Omental fat pad (tissue), 4 donors: ENCODE results near the gene RNU4-1. TPM values are rescaled to one million over a fixed set of nuclear protein-coding genes. Genes with fewer than 3 reads are reported as not detected.

ENCODE experiments used
- ATAC-seq: fragments of 150-250 bp; one replicate; pipeline ENCODE4 v1.9.1; 2016; ENCODE audit warnings: mild to moderate bottlenecking, moderate library complexity; ENCODE audit not compliant: low FRiP score
- DNase-seq: peaks from one replicate; pipeline ENCODE4 v3.0.0-alpha.2; 2019; ENCODE audit warnings: low spot score
- CTCF ChIP-seq, 3 donors: fragments of 450-650 bp; IDR thresholded peaks; one replicate each; pipeline ENCODE4 v1.5.1; 2016 to 2017; ENCODE audit warnings: antibody characterized with exemption in 3 of 3, mild to moderate bottlenecking in 3 of 3, moderate library complexity in 2 of 3
- total RNA-seq, 4 donors: library from RNA; depleted of rRNA; stranded (reverse); fragments of >200 nt; gene quantifications; one replicate each; pipeline ENCODE4 v1.1.0, GENCODE V29; 2016

Gene RNU4-1
- total RNA-seq, 4 donors from 2014 or later: under 0.01 TPM; not detected in 2

DNA sequence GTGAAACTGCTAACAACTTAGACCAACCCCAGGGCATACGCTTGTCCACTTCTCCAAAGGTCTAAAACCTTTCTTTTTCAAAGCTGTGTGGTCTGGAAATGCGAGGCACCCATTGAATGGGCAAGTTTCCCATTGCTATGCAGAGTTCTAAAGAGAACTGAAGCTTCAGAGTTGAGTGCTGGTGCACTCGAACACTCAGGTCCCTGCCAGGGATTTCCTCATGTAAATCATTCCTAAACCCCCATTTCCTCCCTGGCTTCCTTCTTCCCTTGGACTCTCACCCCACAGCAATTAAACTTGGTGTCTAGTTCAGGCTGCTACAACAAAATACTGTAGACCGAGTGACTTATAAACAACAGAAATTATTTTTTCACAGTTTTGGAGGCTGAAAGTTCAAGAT, 25.3 kb downstream of the RNU4-1 start:
- TF ChIP-seq CTCF (IDR thresholded peaks at IDR 0.05): no peak
- ATAC-seq: no peak
- DNase-seq: no peak

DNA sequence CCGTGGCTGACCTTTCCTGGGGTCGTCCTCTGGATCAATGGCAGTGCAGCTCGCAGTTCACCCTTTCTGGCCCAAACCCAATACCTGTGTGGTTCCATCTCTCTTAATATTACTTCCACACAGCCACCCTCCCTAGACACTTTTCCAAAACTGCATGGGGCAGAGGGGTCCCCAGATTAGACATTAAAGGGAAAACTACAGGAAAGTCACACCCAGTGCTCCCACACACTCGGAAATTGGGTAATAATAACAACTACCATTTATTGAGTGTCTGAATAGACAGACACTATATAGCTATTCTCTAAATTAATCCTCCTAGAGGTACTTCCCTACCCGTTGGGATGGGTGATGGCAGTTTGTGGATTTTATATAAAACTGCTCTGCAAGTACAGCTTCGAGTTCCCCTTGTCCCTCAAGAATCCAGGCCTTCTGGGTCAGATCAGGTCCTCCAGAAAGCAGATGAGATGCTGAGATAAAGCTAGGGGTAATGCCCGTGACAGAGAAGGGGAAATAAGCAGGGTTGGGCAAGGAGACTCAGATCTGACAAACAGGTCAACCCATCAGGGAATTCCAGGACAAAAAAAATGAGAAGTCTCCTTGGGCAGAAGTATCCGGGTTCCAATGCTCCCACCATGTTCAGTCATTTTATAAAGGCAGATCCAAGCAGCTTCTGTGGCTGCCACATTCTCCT, 26.7 kb downstream of the RNU4-1 start:
- ATAC-seq (no peak), DNase-seq (no peak)
- no peak for TF ChIP-seq CTCF (IDR thresholded peaks at IDR 0.05)

- peak; percentile 85 for ATAC-seq
- peak; percentile 66 for DNase-seq
- peak in 2 of 3 donors; percentile 3 to 46 for TF ChIP-seq CTCF (IDR thresholded peaks at IDR 0.05)
Observed at GRCh38 chr12:120265473-120266179, 27.4 kb downstream of the RNU4-1 start, which contains the start of gene PXN. Gene PXN, minus strand, starts transcription at chr12:120265730. Its CDS starts 101 bp downstream, at chr12:120265629.

DNA sequence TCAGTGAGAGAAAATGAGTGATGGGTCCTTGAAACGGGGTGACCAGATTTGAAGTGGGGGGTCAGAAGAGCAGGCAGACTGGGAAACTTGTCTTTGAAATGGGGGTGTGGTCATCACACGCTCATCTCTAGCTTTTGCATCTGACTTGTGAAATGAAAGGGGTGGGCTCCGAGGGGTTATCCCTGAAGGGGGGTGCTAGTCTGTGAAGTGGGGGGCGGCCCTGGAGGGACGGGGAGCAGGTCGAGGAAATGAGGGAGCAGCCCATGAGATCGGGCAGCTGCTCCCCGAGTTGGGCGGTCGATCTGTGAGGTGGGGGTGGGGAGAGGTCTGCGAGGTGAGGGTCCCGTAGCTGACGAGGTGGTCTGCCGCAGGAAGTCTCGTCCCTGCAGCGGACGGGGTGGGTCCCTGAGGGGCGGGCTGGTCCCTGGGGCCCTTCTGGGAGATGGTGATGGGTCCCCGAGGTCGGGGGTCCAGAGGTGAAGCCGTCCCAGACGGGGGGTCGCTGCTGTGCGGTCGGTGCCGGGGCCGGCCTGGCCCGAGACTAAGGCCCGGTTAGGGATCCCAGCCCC, 28.0 kb downstream of the RNU4-1 start:
- no peak for TF ChIP-seq CTCF (IDR thresholded peaks at IDR 0.05)
- no peak for DNase-seq
- peak; percentile 12 for ATAC-seq

GRCh38 chr12:120264086-120264903, 28.7 kb downstream of the RNU4-1 start:
- DNase-seq (no peak), ATAC-seq (peak; percentile 39)
- TF ChIP-seq CTCF (IDR thresholded peaks at IDR 0.05): no peak

GRCh38 chr12:120263748-120264085, 29.3 kb downstream of the RNU4-1 start:
- no peak for TF ChIP-seq CTCF (IDR thresholded peaks at IDR 0.05)
- no peak for ATAC-seq
- no peak for DNase-seq
